Measurements from ENCODE around the gene PODN.

- no peak for TF ChIP-seq CTCF (IDR thresholded peaks at IDR 0.05; ENCODE audit: low read depth, low read length)
- no peak for TF ChIP-seq EZH2phosphoT487 (IDR thresholded peaks at IDR 0.05; ENCODE audit: low read depth)
These were observed 71.4 kb downstream of the PODN start for GRCh38 chr1:53133261-53134041.
